Measurements from ENCODE around the gene DYNLT2B.

GRCh38 chr3:196339044-196339443, 21.0 kb upstream of the DYNLT2B start:
- TF ChIP-seq POLR2A (IDR thresholded peaks at IDR 0.05; ENCODE audit: low read depth, low read length) (no peak), POLR2AphosphoS5 (IDR thresholded peaks at IDR 0.05; ENCODE audit: low read depth, low read length) (no peak)

All from GM12892 (cell line).